HG02588 (cell line): ENCODE measurements around the gene DLG5.

Experiments
- ATAC-seq: cut with Tn5 transposase; IDR thresholded peaks from one replicate; pipeline ENCODE4 v1.9.1; 2021; ENCODE audit warnings: mild to moderate bottlenecking, moderate library complexity; ENCODE audit not compliant: unreplicated experiment

DLG5 gene

GRCh38 chr10:77844713-77845445 is 81.7 kb downstream of the DLG5 start:
- ATAC-seq, result no peak

DNA sequence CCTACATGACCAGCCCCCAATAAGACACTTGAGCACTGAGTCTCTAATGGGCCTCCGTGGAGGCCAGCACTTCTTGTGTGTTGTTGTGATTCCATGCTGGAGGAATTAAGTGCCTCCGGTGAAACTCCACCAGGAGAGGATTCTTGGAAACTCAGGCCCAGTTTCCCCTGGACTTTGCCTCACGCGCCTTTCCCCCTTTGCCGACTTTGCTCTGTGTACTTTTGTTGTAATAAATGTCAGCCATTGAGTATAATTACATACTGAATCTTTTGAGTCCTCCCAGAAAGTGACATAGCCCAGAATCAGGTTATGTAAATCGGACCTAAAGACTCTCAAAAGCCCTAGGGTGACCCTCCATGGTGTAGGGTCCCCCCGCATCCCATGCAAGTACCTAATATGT is 82.4 kb downstream of the DLG5 start:
- ATAC-seq, result no peak

- no peak for ATAC-seq
Measured at GRCh38 chr10:77843264-77843663, 83.3 kb downstream of the DLG5 start.

GRCh38 chr10:77842652-77843212 is 83.8 kb downstream of the DLG5 start:
- no peak for ATAC-seq

- ATAC-seq, result no peak
Measured at GRCh38 chr10:77841711-77842375, 84.7 kb downstream of the DLG5 start.

GRCh38 chr10:77840636-77841035 is 85.9 kb downstream of the DLG5 start:
- no peak for ATAC-seq

DNA sequence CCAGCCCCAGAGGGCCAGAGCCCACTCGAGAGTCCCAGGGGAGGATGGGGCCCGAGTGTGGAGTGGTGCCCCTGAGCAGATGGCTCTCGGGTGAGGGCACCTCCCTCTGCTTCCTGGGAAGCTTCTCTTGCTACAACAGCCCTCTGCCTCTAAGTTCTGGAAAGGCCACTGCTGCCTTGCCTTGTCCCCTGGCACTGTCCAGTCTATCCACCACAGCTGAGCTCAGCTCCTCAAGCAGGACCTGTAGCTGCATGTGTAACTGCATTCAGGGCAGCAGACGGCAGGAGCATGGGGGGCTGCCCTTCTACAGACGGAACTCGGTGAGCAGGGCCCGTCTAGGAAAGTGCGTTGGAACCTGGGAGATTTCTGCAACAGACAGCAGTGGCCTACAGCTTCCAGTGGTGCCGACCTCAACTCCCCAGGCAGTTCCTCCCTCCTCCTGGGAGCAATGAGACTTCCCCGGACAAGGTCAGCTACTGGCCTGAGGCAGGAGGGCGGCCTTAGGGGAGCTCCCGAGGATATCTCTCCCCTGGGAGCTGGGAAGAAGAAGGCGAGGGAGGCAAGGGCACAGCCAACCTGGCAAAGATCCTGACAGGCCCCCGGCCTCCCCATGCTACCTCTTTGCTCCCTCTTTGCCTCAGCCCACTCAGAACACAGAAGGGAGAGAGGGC is 88.5 kb downstream of the DLG5 start:
- ATAC-seq, result no peak

GRCh38 chr10:77837248-77837924 is 89.2 kb downstream of the DLG5 start:
- peak; percentile 93 for ATAC-seq

- ATAC-seq, result peak; percentile 40
Measured at GRCh38 chr10:77836299-77836820, 90.2 kb downstream of the DLG5 start.

DNA sequence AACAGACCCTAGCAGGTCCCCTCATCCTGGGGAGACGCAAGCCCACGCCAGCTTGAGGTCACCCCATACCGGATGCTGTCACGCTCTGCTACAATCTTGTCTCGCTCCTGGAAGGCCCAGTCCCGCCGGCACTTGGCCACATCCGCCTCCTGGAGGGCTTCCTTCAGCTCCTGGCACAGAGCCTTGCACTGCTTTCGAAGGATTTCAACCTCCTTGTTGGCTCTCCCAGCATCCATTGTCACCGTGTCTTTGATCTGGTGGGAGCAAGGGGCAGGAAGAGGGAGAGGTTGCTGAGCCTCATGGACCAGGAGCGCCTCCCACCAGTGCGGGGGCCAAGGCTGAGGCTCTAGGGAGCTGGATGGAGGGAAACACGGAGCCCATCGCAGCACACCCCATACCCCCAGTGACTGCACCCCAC is 90.9 kb downstream of the DLG5 start:
- no peak for ATAC-seq

GRCh38 chr10:77834943-77835668 is 91.4 kb downstream of the DLG5 start:
- no peak for ATAC-seq

GRCh38 chr10:77834540-77834939 is 92.0 kb downstream of the DLG5 start:
- ATAC-seq, result no peak

GRCh38 chr10:77833792-77834191 is 92.8 kb downstream of the DLG5 start:
- ATAC-seq, result no peak

GRCh38 chr10:77833225-77833624 is 93.3 kb downstream of the DLG5 start:
- ATAC-seq, result no peak

DNA sequence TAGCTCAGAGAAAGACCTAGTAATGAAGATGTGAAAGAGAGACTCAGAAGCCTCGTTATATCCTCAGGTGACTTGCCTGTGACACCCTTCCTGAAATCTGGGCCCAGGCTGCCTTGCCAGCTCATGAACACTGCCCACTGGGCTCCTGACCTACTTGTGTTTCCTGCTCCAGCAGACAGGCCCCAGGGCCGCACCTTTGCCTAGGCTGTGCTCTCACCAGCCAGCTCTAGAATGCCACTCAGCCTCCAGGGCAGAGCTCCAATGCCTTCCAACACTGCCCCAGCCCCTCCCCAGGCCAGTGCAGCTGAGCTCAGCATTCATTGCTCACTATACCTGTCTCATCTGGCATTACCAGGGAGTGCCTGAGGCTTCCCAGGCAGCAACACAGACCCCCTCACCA is 94.3 kb downstream of the DLG5 start:
- ATAC-seq, result no peak

DNA sequence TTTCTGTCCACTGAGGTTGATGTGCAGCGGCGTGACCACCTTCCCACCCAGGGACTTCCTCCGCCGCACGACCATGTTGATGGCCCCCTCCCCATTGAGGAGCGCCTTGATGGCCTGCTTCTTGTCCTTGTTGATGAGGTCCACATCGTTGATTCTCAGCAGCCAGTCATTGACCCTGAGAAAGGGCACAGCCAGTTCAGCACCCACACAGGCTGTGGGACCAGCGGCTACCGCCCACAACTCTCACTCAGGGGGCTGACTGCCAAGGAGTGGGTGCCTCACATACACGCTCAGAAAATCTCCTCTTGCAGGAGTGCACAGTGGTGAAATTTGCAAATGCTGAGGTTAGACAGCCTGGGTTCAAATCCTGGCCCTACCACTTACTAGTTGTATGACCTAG is 97.2 kb downstream of the DLG5 start:
- ATAC-seq, result no peak

GRCh38 chr10:77828377-77828776 is 98.2 kb downstream of the DLG5 start:
- no peak for ATAC-seq

GRCh38 chr10:77827366-77827765 is 99.2 kb downstream of the DLG5 start:
- no peak for ATAC-seq

DNA sequence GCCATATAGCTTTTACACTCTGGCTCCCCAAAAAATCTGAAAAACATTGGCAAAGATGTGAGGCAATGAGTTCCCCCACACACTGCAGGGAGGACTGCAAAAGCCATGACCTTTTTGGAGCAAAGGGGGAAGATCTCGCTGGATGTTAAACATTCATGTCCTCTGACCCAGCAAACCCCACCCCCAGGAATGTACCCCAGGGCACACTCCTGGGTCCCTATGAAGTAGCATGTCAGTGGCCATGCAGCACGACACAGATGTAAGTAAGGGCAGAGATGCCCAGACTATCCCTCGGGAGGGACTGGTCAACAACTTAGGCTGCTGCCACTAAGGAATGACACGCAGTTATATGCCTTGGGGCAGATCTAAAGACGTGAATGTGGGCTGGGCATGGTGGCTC is 100.6 kb downstream of the DLG5 start:
- ATAC-seq, result no peak

- ATAC-seq, result no peak
Measured at GRCh38 chr10:77824908-77825307, 101.6 kb downstream of the DLG5 start.
